Stimulated activated memory B cell treated with anti-CD40 and anti-IgM and Interleukin-4, amounts not matched to agents 10 μg/mL and 1 μg/mL and 100 μg/mL, for 72 hours (primary cell): ENCODE measurements around the gene CBX1.
A peak's percentile ranks its signal among the peaks of the same experiment; 100 is the strongest.
"Not testable (repeated sequence)": the region's sequence is repeated elsewhere in the genome, so short reads cannot be mapped to it uniquely, and the experiment has no call there.

Source experiments
- ATAC-seq: fragments of 150-1000 bp; cut with Tn5 transposase; 2 replicates; pipeline ENCODE4 v1.10.0; 2021
- H3K27ac Mint-ChIP-seq: one replicate; pipeline ENCODE4 v1.8.0; 2022; ENCODE audit warnings: mild to moderate bottlenecking, mixed read lengths
- H3K27me3 Mint-ChIP-seq: one replicate; pipeline ENCODE4 v1.8.0; 2022; ENCODE audit warnings: mixed read lengths
- H3K36me3 Mint-ChIP-seq: one replicate; pipeline ENCODE4 v1.8.0; 2022; ENCODE audit warnings: mixed read lengths
- H3K4me1 Mint-ChIP-seq: one replicate; pipeline ENCODE4 v1.8.0; 2022; ENCODE audit warnings: mixed read lengths
- H3K4me3 Mint-ChIP-seq: one replicate; pipeline ENCODE4 v1.8.0; 2022; ENCODE audit warnings: mild to moderate bottlenecking, moderate library complexity, mixed read lengths
- H3K9me3 Mint-ChIP-seq: one replicate; pipeline ENCODE4 v1.8.0; 2022; ENCODE audit warnings: mixed read lengths

Gene CBX1

GRCh38 chr17:48068491-48068961, 32.8 kb downstream of the CBX1 start:
- H3K9me3 Mint-ChIP-seq, result no peaks in the 10 kb centered on the region
- H3K27me3 Mint-ChIP-seq, result no peaks in the 10 kb centered on the region
- H3K36me3 Mint-ChIP-seq, result peaks cover 28% of the 10 kb centered on the region
- ATAC-seq, result no peak
- no peak overlapping the region for H3K4me3 Mint-ChIP-seq
- peak overlapping the region; percentile 32 for H3K27ac Mint-ChIP-seq
- H3K4me1 Mint-ChIP-seq, result no peaks in the 10 kb centered on the region

DNA sequence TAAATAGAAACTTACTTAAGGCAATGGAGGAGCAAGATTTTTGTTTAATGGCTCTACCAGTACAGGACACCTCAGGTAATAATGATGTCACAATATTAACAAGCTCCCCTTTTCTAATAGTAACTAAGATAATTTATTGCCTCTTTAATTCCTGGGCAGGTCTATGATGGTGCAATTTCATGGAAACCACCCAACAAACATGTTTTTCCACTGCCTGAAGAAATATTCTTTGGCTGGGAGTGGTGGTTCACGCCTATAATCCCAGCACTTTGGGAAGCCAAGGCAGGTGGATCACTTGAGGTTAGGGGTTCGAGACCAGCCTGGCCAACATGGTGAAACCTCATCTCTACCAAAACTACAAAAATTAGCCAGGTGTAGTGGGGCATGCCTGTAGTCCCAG, 33.5 kb downstream of the CBX1 start:
- H3K4me3 Mint-ChIP-seq, result not testable (repeated sequence)

DNA sequence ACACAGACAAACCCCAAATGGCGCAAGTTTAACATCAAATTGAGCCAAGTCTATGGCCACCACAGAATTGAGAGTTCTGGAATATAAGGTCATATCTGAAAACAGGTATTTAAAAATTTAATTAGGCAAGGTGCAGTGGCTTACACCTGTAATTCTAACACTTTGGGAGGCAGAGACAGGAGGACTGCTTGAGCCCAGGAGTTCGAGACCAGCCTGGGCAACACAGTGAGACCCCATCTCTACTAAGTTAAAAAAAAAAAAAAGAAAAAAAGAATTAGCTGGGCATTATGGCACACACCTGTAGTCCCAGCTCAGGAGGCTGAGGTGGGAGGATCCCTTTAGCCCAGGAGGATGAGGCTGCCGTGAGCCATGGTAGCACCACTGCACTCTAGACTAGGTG, 34.0 kb downstream of the CBX1 start:
- Mint-ChIP-seq H3K9me3 (no peaks in the 10 kb centered on the region), H3K36me3 (peaks cover 34% of the 10 kb centered on the region), H3K4me1 (no peaks in the 10 kb centered on the region), H3K4me3 (no peak overlapping the region), H3K27ac (no peak overlapping the region), H3K27me3 (no peaks in the 10 kb centered on the region)
- no peak for ATAC-seq

More for the DNA sequence above, 33.5 kb downstream of the CBX1 start:
- not testable (repeated sequence) for H3K27ac Mint-ChIP-seq, H3K4me1 Mint-ChIP-seq, ATAC-seq, H3K9me3 Mint-ChIP-seq, H3K27me3 Mint-ChIP-seq
- H3K36me3 Mint-ChIP-seq, result peaks cover 28% of the 10 kb centered on the region

GRCh38 chr17:48066656-48067055, 34.6 kb downstream of the CBX1 start:
- H3K36me3 Mint-ChIP-seq, result peaks cover 37% of the 10 kb centered on the region
- ATAC-seq, result no peak
- H3K27ac Mint-ChIP-seq, result no peak overlapping the region

DNA sequence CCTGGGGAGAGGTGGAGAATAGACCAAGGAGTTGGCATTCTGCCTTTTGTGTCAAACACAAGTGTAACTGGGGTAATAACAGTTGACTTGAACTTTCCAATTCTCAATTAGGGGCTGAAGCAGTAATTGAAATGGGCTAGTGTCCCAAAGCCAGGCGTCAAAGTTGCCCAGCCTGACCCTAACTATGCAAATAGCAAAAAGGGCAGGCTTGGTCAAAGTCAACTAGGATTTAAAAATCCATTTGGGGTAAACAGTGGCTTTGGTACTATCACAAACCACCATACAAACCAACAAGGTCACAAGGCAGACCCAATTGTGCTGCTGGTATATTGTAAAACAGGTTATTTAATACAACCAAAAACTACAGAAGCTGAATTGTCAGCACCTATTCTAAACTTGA, 35.1 kb downstream of the CBX1 start:
- no peak for ATAC-seq
- H3K9me3 Mint-ChIP-seq, result no peaks in the 10 kb centered on the region
- H3K27ac Mint-ChIP-seq, result no peak overlapping the region
- peaks cover 42% of the 10 kb centered on the region for H3K36me3 Mint-ChIP-seq
- no peak overlapping the region for H3K4me3 Mint-ChIP-seq
- no peaks in the 10 kb centered on the region for H3K27me3 Mint-ChIP-seq
- no peaks in the 10 kb centered on the region for H3K4me1 Mint-ChIP-seq

More at GRCh38 chr17:48066656-48067055, 34.6 kb downstream of the CBX1 start:
- Mint-ChIP-seq H3K9me3 (no peaks in the 10 kb centered on the region), H3K27me3 (no peaks in the 10 kb centered on the region), H3K4me1 (no peaks in the 10 kb centered on the region), H3K4me3 (no peak overlapping the region)

- H3K4me3 Mint-ChIP-seq, result no peak overlapping the region
- no peak for ATAC-seq
- no peaks in the 10 kb centered on the region for H3K9me3 Mint-ChIP-seq
- no peak overlapping the region for H3K27ac Mint-ChIP-seq
- H3K4me1 Mint-ChIP-seq, result peaks cover 3% of the 10 kb centered on the region
- H3K27me3 Mint-ChIP-seq, result no peaks in the 10 kb centered on the region
- H3K36me3 Mint-ChIP-seq, result peaks cover 57% of the 10 kb centered on the region
Measured at GRCh38 chr17:48064638-48065037, 36.6 kb downstream of the CBX1 start.

GRCh38 chr17:48062273-48062672, 39.0 kb downstream of the CBX1 start:
- Mint-ChIP-seq H3K27me3 (no peaks in the 10 kb centered on the region), H3K9me3 (no peaks in the 10 kb centered on the region), H3K27ac (no peak overlapping the region), H3K4me1 (peaks cover 11% of the 10 kb centered on the region), H3K4me3 (no peak overlapping the region), H3K36me3 (peaks cover 66% of the 10 kb centered on the region)
- ATAC-seq, result no peak

DNA sequence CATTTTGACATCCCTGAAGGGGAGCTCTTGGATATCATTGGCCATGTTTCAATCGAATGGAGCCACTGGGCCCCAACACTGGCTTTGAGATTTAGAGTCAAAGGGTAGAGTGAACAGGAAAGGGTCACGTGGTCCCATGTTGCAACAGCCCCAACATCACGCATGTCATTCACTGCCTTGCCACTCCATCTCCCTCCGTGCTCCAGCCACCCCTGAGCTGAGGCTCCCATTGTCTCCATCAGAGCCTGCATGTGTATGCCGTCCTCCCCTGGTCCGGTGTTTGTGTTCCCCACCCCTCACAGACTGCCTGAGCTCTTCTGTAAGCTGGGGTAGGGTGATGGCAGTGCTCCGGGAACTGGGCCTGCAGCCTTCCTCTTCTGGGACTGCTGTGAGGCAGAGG, 41.0 kb downstream of the CBX1 start:
- Mint-ChIP-seq H3K27ac (no peak overlapping the region), H3K4me3 (no peak overlapping the region), H3K9me3 (no peaks in the 10 kb centered on the region), H3K4me1 (peaks cover 29% of the 10 kb centered on the region), H3K36me3 (peaks cover 77% of the 10 kb centered on the region), H3K27me3 (no peaks in the 10 kb centered on the region)
- no peak for ATAC-seq

DNA sequence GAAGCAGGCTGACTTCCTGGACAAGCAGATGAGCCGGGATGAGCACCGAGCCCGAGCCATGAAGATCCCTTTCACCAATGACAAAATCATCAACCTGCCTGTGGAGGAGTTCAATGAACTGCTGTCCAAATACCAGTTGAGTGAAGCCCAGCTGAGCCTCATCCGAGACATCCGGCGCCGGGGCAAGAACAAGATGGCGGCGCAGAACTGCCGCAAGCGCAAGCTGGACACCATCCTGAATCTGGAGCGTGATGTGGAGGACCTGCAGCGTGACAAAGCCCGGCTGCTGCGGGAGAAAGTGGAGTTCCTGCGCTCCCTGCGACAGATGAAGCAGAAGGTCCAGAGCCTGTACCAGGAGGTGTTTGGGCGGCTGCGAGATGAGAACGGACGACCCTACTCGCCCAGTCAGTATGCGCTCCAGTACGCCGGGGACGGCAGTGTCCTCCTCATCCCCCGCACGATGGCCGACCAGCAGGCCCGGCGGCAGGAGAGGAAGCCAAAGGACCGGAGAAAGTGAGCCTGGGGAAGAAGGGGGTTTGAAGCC, 42.1 kb downstream of the CBX1 start:
- no peak for ATAC-seq
- no peaks in the 10 kb centered on the region for H3K9me3 Mint-ChIP-seq
- H3K27me3 Mint-ChIP-seq, result no peaks in the 10 kb centered on the region
- peaks cover 72% of the 10 kb centered on the region for H3K36me3 Mint-ChIP-seq
- peaks cover 38% of the 10 kb centered on the region for H3K4me1 Mint-ChIP-seq
- peak overlapping the region; percentile 65 for H3K27ac Mint-ChIP-seq
- no peak overlapping the region for H3K4me3 Mint-ChIP-seq

- Mint-ChIP-seq H3K4me3 (no peak overlapping the region), H3K4me1 (peaks cover 44% of the 10 kb centered on the region), H3K27ac (peak overlapping the region; percentile 65), H3K9me3 (no peaks in the 10 kb centered on the region), H3K27me3 (no peaks in the 10 kb centered on the region), H3K36me3 (peaks cover 72% of the 10 kb centered on the region)
- no peak for ATAC-seq
Measured at GRCh38 chr17:48058393-48059124, 42.7 kb downstream of the CBX1 start.

GRCh38 chr17:48057626-48058025, 43.7 kb downstream of the CBX1 start:
- Mint-ChIP-seq H3K27me3 (no peaks in the 10 kb centered on the region), H3K36me3 (peaks cover 76% of the 10 kb centered on the region), H3K4me1 (peaks cover 53% of the 10 kb centered on the region), H3K4me3 (no peak overlapping the region), H3K9me3 (no peaks in the 10 kb centered on the region), H3K27ac (no peak overlapping the region)
- ATAC-seq, result no peak

DNA sequence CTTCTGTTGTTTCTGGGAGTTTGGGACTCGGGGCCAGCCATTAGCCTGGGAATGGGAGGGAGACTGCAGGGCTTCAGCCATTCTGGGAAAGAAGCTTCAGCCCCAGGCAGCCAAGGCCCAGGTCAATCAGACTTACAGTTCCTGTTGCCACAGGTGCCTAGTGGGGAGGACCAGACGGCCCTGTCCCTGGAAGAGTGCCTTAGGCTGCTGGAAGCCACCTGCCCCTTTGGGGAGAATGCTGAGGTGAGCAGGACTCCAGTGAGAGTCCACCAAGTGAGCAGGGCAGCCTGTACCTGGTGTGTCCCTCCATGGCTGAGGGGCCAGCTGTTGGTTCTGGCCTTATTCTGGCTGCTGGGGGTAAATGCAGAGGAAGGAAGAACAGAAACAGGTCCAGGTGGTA, 44.4 kb downstream of the CBX1 start:
- Mint-ChIP-seq H3K4me1 (peaks cover 61% of the 10 kb centered on the region), H3K4me3 (no peak overlapping the region), H3K36me3 (peaks cover 74% of the 10 kb centered on the region), H3K27me3 (no peaks in the 10 kb centered on the region), H3K27ac (peak overlapping the region; percentile 90), H3K9me3 (no peaks in the 10 kb centered on the region)
- ATAC-seq, result no peak

- Mint-ChIP-seq H3K27ac (peak overlapping the region; percentile 90), H3K4me1 (peaks cover 67% of the 10 kb centered on the region), H3K9me3 (no peaks in the 10 kb centered on the region), H3K4me3 (peak overlapping the region; percentile 48), H3K27me3 (no peaks in the 10 kb centered on the region), H3K36me3 (peaks cover 74% of the 10 kb centered on the region)
- no peak for ATAC-seq
Measured at GRCh38 chr17:48056246-48056745, 45.0 kb downstream of the CBX1 start.

- ATAC-seq, result peak; percentile 76
Measured at GRCh38 chr17:48055531-48056245, 45.6 kb downstream of the CBX1 start.

More at GRCh38 chr17:48055531-48056245, 45.6 kb downstream of the CBX1 start:
- H3K36me3 Mint-ChIP-seq, result peaks cover 71% of the 10 kb centered on the region
- H3K27me3 Mint-ChIP-seq, result no peaks in the 10 kb centered on the region
- H3K4me1 Mint-ChIP-seq, result peaks cover 73% of the 10 kb centered on the region
- peak overlapping the region; percentile 48 for H3K4me3 Mint-ChIP-seq
- peak overlapping the region; percentile 90 for H3K27ac Mint-ChIP-seq
- no peaks in the 10 kb centered on the region for H3K9me3 Mint-ChIP-seq
